Activated B cell treated with CpG ODN at 0.5 μM for 24 hours (primary cell): ENCODE results near the gene HOXB3. TPM values are rescaled to one million over a fixed set of nuclear protein-coding genes. Genes with fewer than 3 reads are reported as not detected.

Experiments used
- ATAC-seq: fragments of 200-7000 bp; cut with Tn5 transposase; one replicate; pipeline ENCODE4 v1.10.0; 2021; ENCODE audit warnings: low read depth, mild to moderate bottlenecking, moderate library complexity
- CTCF ChIA-PET: fragments of 350-600 bp; sonication (Branson Sonifier 250); formaldehyde crosslinking; loops from one replicate; lab custom pipeline; 2021; ENCODE audit warnings: antibody characterized with exemption; lab: Charles Lee
- POLR2A ChIA-PET: fragments of 350-600 bp; sonication (Branson Sonifier 250); formaldehyde crosslinking; loops from one replicate; lab custom pipeline; 2021; ENCODE audit warnings: antibody characterized with exemption; lab: Charles Lee
- DNase-seq: peaks from one replicate; pipeline ENCODE4 v3.0.0; 2022
- H3K27ac Mint-ChIP-seq: one replicate; pipeline ENCODE4 v1.8.0; 2020; ENCODE audit warnings: mixed read lengths
- H3K27me3 Mint-ChIP-seq: one replicate; pipeline ENCODE4 v1.8.0; 2021; ENCODE audit warnings: mixed read lengths
- H3K36me3 Mint-ChIP-seq: one replicate; pipeline ENCODE4 v1.8.0; 2021; ENCODE audit warnings: low read depth, mixed read lengths
- H3K4me1 Mint-ChIP-seq: one replicate; pipeline ENCODE4 v1.8.0; 2021; ENCODE audit warnings: mixed read lengths
- H3K4me3 Mint-ChIP-seq: one replicate; pipeline ENCODE4 v1.8.0; 2020; ENCODE audit warnings: mild to moderate bottlenecking, mixed read lengths
- H3K9me3 Mint-ChIP-seq: one replicate; pipeline ENCODE4 v1.8.0; 2020; ENCODE audit warnings: mixed read lengths
- intact Hi-C: fragments of 100-400 bp; cut with micrococcal nuclease; formaldehyde crosslinking; loops from one replicate; pipeline ENCODE4 v1.15.1; 2024
- total RNA-seq: library from RNA; stranded (reverse); gene quantifications from 2 replicates; pipeline ENCODE4 v1.2.3, GENCODE V29; 2022
- TF ChIP-seq, protein P1 (sequence below): fragments of 200-600 bp; IDR thresholded peaks from one replicate; pipeline ENCODE4 v1.8.0; 2022; ENCODE audit warnings: antibody characterized with exemption, mild to moderate bottlenecking

The HOXB3 gene
- total RNA-seq, 1 donor from 2014 or later, result 2.6 TPM

DNA sequence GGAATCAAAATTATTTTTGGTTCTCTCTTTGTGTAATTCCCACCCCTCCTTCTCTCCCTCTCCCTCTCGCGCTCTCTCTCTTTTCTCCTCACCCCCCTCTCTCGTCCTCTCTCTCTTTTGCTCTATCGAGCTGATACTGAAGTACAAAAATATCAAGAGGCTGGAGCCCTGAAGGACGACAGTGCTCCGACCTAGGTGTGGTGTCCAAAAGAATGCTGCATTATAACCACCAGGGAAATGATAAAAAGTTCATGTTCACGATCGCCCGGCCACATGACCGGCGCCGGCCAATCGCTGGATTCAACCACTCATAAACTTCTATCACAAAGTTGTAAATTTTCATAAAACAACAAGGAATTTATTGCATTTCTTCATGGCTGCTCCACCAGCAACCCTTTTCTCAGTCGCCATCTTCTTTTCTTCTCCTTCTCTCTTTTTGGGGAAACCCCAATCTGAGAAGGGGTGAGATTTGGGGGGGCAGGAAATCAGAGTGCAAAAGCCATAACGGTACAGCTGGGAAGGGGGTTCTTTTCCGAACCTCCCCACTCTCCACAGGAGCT lies 14.8 kb upstream of the HOXB3 start, which contains the start of gene HOXB6:
HOXB6 (minus strand) TSS at position 217 of the 560 bp plus-strand sequence. CDS start 6,836 bp downstream, outside the sequence.
- Mint-ChIP-seq H3K4me1 (peaks cover 6% of the 10 kb centered on the region), H3K9me3 (no peaks in the 10 kb centered on the region), H3K36me3 (no peaks in the 10 kb centered on the region), H3K27me3 (peaks cover 60% of the 10 kb centered on the region), H3K27ac (no peak within 1 kb of the TSS), H3K4me3 (peak within 1 kb of the TSS; percentile 20)
- ChIA-PET CTCF (interaction anchor here (0.8 to 2.0 kb wide), 3 partner anchors 8 to 271 kb away, joined by 3 to 9 read pairs (median 4); no protein-coding TSS in a partner anchor), POLR2A (interaction anchor here (0.7 kb wide), 1 partner anchor 274 kb away, joined by 14 read pairs; no protein-coding TSS in a partner anchor)
- TF ChIP-seq, protein P1, sequence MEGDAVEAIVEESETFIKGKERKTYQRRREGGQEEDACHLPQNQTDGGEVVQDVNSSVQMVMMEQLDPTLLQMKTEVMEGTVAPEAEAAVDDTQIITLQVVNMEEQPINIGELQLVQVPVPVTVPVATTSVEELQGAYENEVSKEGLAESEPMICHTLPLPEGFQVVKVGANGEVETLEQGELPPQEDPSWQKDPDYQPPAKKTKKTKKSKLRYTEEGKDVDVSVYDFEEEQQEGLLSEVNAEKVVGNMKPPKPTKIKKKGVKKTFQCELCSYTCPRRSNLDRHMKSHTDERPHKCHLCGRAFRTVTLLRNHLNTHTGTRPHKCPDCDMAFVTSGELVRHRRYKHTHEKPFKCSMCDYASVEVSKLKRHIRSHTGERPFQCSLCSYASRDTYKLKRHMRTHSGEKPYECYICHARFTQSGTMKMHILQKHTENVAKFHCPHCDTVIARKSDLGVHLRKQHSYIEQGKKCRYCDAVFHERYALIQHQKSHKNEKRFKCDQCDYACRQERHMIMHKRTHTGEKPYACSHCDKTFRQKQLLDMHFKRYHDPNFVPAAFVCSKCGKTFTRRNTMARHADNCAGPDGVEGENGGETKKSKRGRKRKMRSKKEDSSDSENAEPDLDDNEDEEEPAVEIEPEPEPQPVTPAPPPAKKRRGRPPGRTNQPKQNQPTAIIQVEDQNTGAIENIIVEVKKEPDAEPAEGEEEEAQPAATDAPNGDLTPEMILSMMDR, result no peak
- no peak for DNase-seq
- intact Hi-C loops, result no loop called here
- ATAC-seq, result no peak

DNA sequence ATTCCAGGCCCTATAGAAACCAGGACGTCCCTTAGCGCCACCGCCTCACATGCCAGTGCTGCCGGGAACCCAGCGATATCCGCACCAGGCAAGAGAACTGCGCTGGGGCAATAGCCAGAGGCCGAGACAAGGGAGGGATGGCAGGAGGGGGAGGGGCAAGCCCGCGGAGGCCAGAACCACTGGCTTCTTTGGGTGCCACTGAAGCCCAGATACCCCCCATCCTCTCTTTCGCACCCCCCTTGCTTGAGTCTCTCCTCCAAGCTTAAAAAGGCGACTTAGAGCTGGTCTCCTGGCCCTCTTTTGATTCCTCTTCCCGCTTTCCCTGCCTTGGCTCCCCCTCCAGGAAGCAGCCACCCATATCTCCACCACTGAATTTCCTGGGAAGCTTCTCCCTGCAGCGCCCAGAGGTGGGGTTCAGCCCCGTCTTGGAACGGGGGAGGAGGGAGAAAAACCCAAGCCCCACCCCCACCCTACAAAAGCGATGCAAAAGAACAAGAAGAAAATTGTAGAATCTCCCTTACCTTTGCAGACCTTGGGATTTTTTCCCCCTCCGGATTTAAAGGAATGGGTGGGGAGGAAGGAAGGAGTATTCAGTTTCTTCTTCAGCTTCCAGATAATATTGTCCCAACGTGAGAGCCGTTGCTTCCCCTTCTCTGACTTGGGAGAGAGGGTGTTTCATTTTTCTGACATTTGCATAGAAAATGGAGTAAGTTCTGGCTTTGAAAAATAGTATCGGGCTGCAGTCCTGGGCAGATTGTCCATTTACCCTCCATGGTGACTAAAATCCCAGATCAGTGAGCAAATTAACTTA lies 14.1 kb upstream of the HOXB3 start:
- DNase-seq (no peak), ATAC-seq (no peak)
- Mint-ChIP-seq H3K27ac (no peak overlapping the region), H3K4me1 (peaks cover 6% of the 10 kb centered on the region), H3K36me3 (no peaks in the 10 kb centered on the region), H3K4me3 (no peak overlapping the region), H3K9me3 (no peaks in the 10 kb centered on the region), H3K27me3 (peaks cover 64% of the 10 kb centered on the region)
- intact Hi-C loops, result no loop called here
- CTCF ChIA-PET, result interaction anchor here (0.7 to 0.9 kb wide), 3 partner anchors 9 to 271 kb away, joined by 3 to 5 read pairs (median 4); no protein-coding TSS in a partner anchor
- POLR2A ChIA-PET, result interaction anchor here (0.7 kb wide), 1 partner anchor 275 kb away, joined by 14 read pairs; no protein-coding TSS in a partner anchor
- TF ChIP-seq, protein P1, result no peak

DNA sequence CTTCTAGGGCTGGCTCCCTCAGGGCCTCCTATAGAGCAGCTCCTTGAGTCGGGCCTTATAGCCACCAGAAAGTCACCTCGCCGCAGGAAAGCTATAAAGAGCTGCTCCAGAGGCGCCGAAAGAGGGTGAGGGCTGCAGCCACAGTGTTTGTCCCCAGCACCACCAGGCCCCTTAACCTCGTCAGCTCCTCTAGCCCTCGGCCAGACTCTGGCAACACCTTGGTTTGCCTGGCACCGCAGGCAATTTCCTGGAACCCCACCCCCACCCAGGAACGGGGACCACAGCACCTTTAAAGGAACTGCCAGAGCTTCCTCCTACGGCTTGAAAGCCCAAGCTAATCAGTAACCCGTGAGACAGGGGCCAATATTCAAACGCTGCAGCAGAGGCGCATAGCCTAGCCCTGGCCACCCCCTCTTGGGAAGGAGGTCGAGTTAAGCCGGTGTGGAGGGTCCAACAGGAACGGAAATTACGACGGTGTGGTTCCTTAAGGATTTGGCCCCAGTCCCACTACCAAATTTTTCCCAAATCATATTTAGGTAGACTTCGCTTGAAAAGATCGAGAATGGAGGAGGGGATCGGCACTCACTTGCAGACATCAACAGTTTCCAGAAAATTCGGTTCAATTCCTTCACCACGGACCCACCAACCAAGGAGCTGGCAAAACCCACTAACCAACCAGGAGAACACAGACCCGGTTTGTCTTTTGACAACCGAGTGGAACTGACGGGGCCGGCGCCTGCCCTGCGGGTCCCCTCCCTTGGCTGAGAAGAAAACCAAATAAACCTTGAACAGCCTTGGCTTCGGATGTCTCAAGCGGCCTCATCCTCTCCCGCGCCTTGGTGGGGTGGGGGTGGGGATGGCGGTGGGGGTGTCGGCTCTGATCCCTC lies 11.7 kb upstream of the HOXB3 start:
- no peaks in the 10 kb centered on the region for H3K36me3 Mint-ChIP-seq
- H3K27me3 Mint-ChIP-seq, result peaks cover 72% of the 10 kb centered on the region
- TF ChIP-seq, protein P1, result no peak
- ChIA-PET POLR2A (interaction anchor here (0.6 to 1.4 kb wide), 5 partner anchors 8 to 576 kb away, joined by 3 to 7 read pairs (median 5); no protein-coding TSS in a partner anchor), CTCF (interaction anchor here (0.8 to 1.5 kb wide), 4 partner anchors 20 to 307 kb away, joined by 3 to 5 read pairs (median 3); no protein-coding TSS in a partner anchor)
- intact Hi-C loops, result no loop called here
- H3K4me3 Mint-ChIP-seq, result no peak overlapping the region
- DNase-seq (no peak), ATAC-seq (no peak)
- H3K9me3 Mint-ChIP-seq, result no peaks in the 10 kb centered on the region
- no peak overlapping the region for H3K27ac Mint-ChIP-seq
- peaks cover 20% of the 10 kb centered on the region for H3K4me1 Mint-ChIP-seq

GRCh38 chr17:48601207-48601538 lies 11.1 kb upstream of the HOXB3 start:
- ChIA-PET CTCF (interaction anchor here (0.8 to 1.5 kb wide), 3 partner anchors 21 to 306 kb away, joined by 3 read pairs; no protein-coding TSS in a partner anchor), POLR2A (interaction anchor here (0.7 to 1.4 kb wide), 3 partner anchors 9 to 39 kb away, joined by 3 to 7 read pairs (median 5); no protein-coding TSS in a partner anchor)
- Mint-ChIP-seq H3K27ac (no peak overlapping the region), H3K9me3 (no peaks in the 10 kb centered on the region), H3K27me3 (peaks cover 74% of the 10 kb centered on the region), H3K36me3 (no peaks in the 10 kb centered on the region), H3K4me3 (no peak overlapping the region), H3K4me1 (peaks cover 26% of the 10 kb centered on the region)
- DNase-seq (no peak), ATAC-seq (no peak)
- TF ChIP-seq, protein P1, result no peak
- intact Hi-C loops, result no loop called here
